PC-3 (cell line): ENCODE results near the gene SAP30L.

ENCODE experiments used
- EZH2 ChIP-seq: fragments of 300-600 bp; sonication (generic); IDR thresholded peaks from one replicate; pipeline ENCODE4 v1.6.1; 2017; ENCODE audit warnings: antibody characterized with exemption, mild to moderate bottlenecking, low read length; ENCODE audit not compliant: unreplicated experiment
- EZH2phosphoT487 ChIP-seq: fragments of 300-600 bp; sonication (generic); IDR thresholded peaks from 2 replicates; pipeline ENCODE4 v1.6.1; 2018; ENCODE audit warnings: mild to moderate bottlenecking, antibody characterized with exemption, low read length, borderline replicate concordance
- TF ChIP-seq, protein P1 (sequence below): fragments of 300-600 bp; sonication (generic); conservative IDR thresholded peaks from 2 replicates; pipeline ENCODE4 v1.5.1; 2017; ENCODE audit warnings: antibody characterized with exemption, low read depth, mild to moderate bottlenecking, low read length

DNA sequence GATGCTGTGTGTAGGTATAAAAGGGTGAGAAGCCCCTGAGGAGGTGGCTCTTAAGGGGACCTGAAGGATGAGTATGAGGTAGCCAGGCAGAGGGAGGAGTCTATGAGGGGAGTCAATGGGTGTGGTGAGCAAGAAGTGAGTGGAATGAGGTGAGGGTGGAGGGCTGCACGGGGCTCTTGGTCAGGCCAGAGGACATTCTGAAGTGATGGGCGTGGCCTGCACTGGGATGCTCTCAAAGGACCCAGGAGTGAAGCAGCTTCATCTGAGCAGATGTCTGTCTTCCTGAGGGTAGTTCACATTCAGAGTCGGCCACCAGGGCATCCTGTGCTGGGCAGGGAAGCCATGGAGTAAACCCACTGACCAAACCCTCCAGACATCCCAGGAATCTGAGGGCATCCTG lies 45.1 kb upstream of the SAP30L start:
- TF ChIP-seq, protein P1, sequence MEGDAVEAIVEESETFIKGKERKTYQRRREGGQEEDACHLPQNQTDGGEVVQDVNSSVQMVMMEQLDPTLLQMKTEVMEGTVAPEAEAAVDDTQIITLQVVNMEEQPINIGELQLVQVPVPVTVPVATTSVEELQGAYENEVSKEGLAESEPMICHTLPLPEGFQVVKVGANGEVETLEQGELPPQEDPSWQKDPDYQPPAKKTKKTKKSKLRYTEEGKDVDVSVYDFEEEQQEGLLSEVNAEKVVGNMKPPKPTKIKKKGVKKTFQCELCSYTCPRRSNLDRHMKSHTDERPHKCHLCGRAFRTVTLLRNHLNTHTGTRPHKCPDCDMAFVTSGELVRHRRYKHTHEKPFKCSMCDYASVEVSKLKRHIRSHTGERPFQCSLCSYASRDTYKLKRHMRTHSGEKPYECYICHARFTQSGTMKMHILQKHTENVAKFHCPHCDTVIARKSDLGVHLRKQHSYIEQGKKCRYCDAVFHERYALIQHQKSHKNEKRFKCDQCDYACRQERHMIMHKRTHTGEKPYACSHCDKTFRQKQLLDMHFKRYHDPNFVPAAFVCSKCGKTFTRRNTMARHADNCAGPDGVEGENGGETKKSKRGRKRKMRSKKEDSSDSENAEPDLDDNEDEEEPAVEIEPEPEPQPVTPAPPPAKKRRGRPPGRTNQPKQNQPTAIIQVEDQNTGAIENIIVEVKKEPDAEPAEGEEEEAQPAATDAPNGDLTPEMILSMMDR, result no peak
- TF ChIP-seq EZH2phosphoT487 (no peak), EZH2 (no peak)
